SU-DHL-6 (cell line): ENCODE measurements around the gene DNAH11.

Experiments used
- CTCF ChIP-seq: fragments of 200-600 bp; sonication (generic); IDR thresholded peaks from one replicate; pipeline ENCODE4 v1.5.1; 2017; ENCODE audit warnings: antibody characterized with exemption, mild to moderate bottlenecking, low read length, moderate library complexity; ENCODE audit not compliant: insufficient read depth, poor library complexity, severe bottlenecking
- EZH2phosphoT487 ChIP-seq: fragments of 200-600 bp; sonication (generic), shearing (Covaris generic); conservative IDR thresholded peaks from 2 replicates; pipeline ENCODE4 v1.6.1; 2018; ENCODE audit warnings: mild to moderate bottlenecking, antibody characterized with exemption, low read length, moderate library complexity, mixed read lengths

GRCh38 chr7:21758286-21758685 lies 215.4 kb downstream of the DNAH11 start:
- no peak for TF ChIP-seq CTCF
- no peak for TF ChIP-seq EZH2phosphoT487
